Measurements from ENCODE around the gene TMEM95.
"Not testable (repeated sequence)": the region's sequence is repeated elsewhere in the genome, so short reads cannot be mapped to it uniquely, and the experiment has no call there.

Gene TMEM95

GRCh38 chr17:7368599-7368994, 13.6 kb downstream of the TMEM95 start:
- not testable (repeated sequence) for DNase-seq (ENCODE audit: extremely low spot score, insufficient read length, low read depth); FAIRE-seq

- DNase-seq (ENCODE audit: extremely low spot score, insufficient read length, low read depth): no peak
- no peak for FAIRE-seq
These were observed 14.9 kb downstream of the TMEM95 start for GRCh38 chr17:7369825-7370224.

GRCh38 chr17:7370853-7371252, 15.9 kb downstream of the TMEM95 start:
- FAIRE-seq (no peak), DNase-seq (ENCODE audit: extremely low spot score, insufficient read length, low read depth) (no peak)

- FAIRE-seq (no peak), DNase-seq (ENCODE audit: extremely low spot score, insufficient read length, low read depth) (no peak)
These were observed 19.4 kb downstream of the TMEM95 start for GRCh38 chr17:7374353-7374752.

GRCh38 chr17:7379134-7379533, 24.2 kb downstream of the TMEM95 start:
- FAIRE-seq: no peak
- DNase-seq (ENCODE audit: extremely low spot score, insufficient read length, low read depth): no peak

GRCh38 chr17:7380321-7380720, 25.4 kb downstream of the TMEM95 start:
- no peak for DNase-seq (ENCODE audit: extremely low spot score, insufficient read length, low read depth)
- no peak for FAIRE-seq

GRCh38 chr17:7380855-7381683, 26.1 kb downstream of the TMEM95 start, which contains the start of gene TNK1:
Gene TNK1 (plus strand): TSS chr17:7381089. CDS start chr17:7382927, 1,838 bp downstream.
- DNase-seq (ENCODE audit: extremely low spot score, insufficient read length, low read depth) (no peak), FAIRE-seq (no peak)

- no peak for FAIRE-seq
- DNase-seq (ENCODE audit: extremely low spot score, insufficient read length, low read depth): no peak
These were observed 27.9 kb downstream of the TMEM95 start for GRCh38 chr17:7382901-7383300.

GRCh38 chr17:7383371-7383741, 28.4 kb downstream of the TMEM95 start:
- FAIRE-seq (no peak), DNase-seq (ENCODE audit: extremely low spot score, insufficient read length, low read depth) (no peak)

- DNase-seq (ENCODE audit: extremely low spot score, insufficient read length, low read depth) (peak; percentile 82), FAIRE-seq (peak; percentile 77)
These were observed 29.0 kb downstream of the TMEM95 start for GRCh38 chr17:7383742-7384488.

GRCh38 chr17:7384489-7385081, 29.6 kb downstream of the TMEM95 start:
- DNase-seq (ENCODE audit: extremely low spot score, insufficient read length, low read depth) (no peak), FAIRE-seq (no peak)

- FAIRE-seq: no peak
- DNase-seq (ENCODE audit: extremely low spot score, insufficient read length, low read depth): no peak
These were observed 33.9 kb downstream of the TMEM95 start for GRCh38 chr17:7388856-7389255.

- DNase-seq (ENCODE audit: extremely low spot score, insufficient read length, low read depth) (no peak), FAIRE-seq (no peak)
These were observed 35.3 kb downstream of the TMEM95 start for GRCh38 chr17:7389924-7390910.

GRCh38 chr17:7391307-7391706, 36.4 kb downstream of the TMEM95 start:
- no peak for DNase-seq (ENCODE audit: extremely low spot score, insufficient read length, low read depth)
- FAIRE-seq: no peak

GRCh38 chr17:7392696-7393612, 38.0 kb downstream of the TMEM95 start:
- DNase-seq (ENCODE audit: extremely low spot score, insufficient read length, low read depth) (no peak), FAIRE-seq (no peak)

GRCh38 chr17:7393613-7394451, 38.9 kb downstream of the TMEM95 start:
- FAIRE-seq (peak; percentile 21), DNase-seq (ENCODE audit: extremely low spot score, insufficient read length, low read depth) (no peak)

GRCh38 chr17:7394452-7395191, 39.7 kb downstream of the TMEM95 start, which contains the start of gene PLSCR3:
Gene PLSCR3 (minus strand): TSS chr17:7394525. CDS start chr17:7394110, 415 bp downstream.
- DNase-seq (ENCODE audit: extremely low spot score, insufficient read length, low read depth) (peak; percentile 89), FAIRE-seq (peak; percentile 90)

All from GM18507 (cell line).